Stimulated activated CD8-positive, alpha-beta memory T cell treated with anti-CD3 and anti-CD28 coated beads, Interleukin-15, amount 100 ng/mL, for 48 hours (primary cell): ENCODE measurements around the gene HOXB13.
"Not testable (repeated sequence)": the region's sequence is repeated elsewhere in the genome, so short reads cannot be mapped to it uniquely, and the experiment has no call there.

Experiments used
- DNase-seq, 2 donors: peaks; one replicate each; pipeline ENCODE4 v3.0.0-alpha.2; 2020; ENCODE audit warnings: low read depth in 2 of 2

HOXB13 gene

DNA sequence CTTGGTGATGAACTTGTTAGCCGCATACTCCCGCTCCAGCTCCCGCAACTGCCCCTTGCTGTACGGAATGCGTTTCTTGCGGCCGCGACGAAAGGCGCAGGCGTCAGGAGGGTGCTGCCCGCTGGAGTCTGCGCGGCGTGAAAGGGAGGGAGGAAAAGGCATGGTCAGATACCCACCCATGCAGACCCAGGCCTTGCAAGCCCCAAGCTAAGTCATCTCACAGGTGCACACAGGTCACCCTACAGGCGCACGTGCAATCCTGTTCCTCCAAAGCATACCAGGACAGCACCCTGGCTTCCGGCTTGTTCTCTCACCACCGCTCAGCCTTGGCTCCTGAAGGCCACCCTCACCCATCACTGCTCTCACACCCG, 1.6 kb downstream of the HOXB13 start:
- DNase-seq, result no peak

- DNase-seq, result no peak
Measured at GRCh38 chr17:48726114-48726915, 2.2 kb downstream of the HOXB13 start.

DNA sequence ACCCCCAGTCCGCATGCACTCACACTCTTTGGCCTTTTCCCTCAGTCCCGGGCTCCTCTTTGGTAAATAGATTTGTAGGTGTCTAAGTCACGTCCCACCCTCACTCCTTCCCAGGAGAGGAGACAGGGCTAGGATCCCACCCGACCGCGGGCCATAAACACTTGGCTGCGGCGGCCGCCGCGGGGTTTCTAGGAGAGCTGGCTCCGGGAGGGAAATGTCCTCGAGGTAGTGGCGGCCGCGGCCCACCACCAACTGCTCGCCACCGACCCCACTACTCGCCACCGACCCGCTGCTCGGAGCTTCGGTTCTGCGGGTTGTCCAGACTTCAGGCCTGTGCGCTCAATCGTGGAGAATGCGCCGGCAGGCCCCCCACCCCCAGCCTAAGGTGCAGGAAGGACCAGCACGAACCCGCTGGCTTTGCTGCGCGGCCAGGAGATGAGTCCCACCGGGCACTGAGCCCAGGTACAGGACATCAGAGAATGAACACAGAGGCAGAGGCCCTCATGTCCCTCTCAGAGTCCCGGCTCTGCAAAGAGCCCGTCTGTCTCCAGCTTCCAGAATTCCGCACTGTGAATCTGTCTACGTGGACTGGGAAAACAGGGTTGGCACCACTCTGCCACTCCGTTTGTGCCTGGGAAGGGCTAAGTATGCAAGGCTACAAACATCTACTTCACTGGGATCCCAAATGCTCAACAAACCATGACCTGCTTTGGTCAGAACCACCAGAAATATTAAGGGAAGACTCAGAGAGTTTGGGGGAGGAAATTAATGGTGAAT, 3.1 kb downstream of the HOXB13 start:
- DNase-seq, result no peak

DNA sequence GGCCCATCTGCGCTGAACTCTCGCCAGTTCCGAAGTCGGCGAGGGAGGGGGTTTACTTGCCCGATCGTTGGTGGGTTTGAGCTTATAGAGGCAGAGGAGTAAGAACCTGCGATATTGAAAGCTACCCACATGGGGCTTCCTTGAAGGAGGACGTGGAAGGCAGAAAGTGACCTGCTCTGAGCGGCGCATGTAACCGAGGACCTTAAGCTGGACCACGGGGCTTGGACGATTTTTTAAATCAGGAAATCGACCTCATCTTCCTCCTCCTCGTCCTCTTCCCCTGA, 3.6 kb downstream of the HOXB13 start:
- no peak for DNase-seq

GRCh38 chr17:48724251-48725003, 4.1 kb downstream of the HOXB13 start:
- DNase-seq, result peak; percentile 58 to 61

GRCh38 chr17:48723423-48724250, 4.9 kb downstream of the HOXB13 start:
- no peak for DNase-seq

DNA sequence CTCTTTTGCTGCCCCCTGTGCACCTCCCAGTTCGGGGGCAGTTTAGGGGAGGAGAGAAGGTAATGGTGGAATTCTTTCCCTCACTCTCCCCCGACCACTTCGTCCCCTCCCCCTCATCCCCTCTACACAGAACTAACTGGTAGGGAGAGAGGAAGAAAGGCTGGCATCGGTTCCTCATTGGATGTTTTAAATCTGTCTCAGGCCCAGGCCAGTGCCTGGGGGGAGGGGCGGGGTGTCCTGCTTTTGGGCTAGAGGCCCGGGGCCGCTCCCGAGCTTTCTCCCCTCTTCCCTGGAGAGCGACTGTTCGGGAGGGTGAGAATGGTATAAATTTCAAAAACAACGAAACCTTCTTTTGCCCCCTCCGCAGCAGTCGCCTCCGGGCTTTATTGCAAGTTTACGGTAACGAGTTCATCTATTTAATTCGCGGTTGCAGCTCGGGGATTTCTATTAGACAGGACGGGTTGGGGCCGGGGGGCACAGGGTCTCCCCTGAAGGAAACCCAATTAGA, 5.6 kb downstream of the HOXB13 start, which contains the start of gene PRAC2:
PRAC2 (plus strand) TSS at position 271 of the 508 bp plus-strand sequence. CDS start 1,226 bp downstream, outside the sequence.
- DNase-seq, result no peak

- no peak for DNase-seq
Measured at GRCh38 chr17:48722201-48722907, 6.2 kb downstream of the HOXB13 start, which contains the start of gene PRAC1. PRAC1 (minus strand) TSS chr17:48722518; CDS start chr17:48722392, 126 bp downstream.

- no peak for DNase-seq
Measured at GRCh38 chr17:48721009-48721402, 7.5 kb downstream of the HOXB13 start.

DNA sequence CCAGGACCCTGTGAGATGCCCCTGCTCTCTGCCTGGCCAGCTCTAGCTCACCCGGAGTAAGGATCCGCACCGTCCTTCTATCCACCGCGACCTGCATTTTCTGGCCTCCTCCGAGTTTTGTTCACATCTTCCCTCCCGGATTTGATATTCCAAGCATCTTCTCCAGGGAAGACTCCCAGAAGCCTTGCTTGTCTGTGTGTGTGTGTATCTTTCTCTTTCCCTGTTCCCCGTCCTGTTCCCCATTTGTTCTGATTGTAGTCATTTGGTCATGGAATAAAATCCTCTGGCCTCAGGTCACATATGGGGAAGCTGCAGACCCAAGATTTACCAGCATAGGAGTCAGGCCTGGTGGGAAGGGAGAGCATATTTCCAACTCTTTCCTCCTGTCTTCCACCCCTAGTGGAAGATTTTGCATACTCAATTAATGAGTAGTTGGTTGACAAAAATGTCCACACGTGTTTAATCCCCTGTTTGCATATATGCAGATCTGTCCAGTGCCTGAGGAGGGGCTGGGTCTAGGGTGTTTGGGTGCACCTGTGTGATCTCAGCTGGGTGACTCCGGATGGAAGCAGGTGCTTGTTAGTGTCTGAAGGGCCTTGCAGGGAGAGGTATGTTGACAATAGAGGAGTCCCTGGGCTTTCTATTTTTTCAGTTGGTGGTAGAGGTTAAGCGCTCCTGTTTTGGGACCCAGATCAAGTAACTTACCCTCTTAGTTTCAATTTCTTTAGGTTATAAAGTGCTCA, 8.1 kb downstream of the HOXB13 start:
- DNase-seq, result no peak

- DNase-seq, result no peak
Measured at GRCh38 chr17:48719642-48720265, 8.8 kb downstream of the HOXB13 start.

- no peak for DNase-seq
Measured at GRCh38 chr17:48718761-48719641, 9.5 kb downstream of the HOXB13 start.

GRCh38 chr17:48718227-48718760, 10.3 kb downstream of the HOXB13 start:
- DNase-seq, result no peak

DNA sequence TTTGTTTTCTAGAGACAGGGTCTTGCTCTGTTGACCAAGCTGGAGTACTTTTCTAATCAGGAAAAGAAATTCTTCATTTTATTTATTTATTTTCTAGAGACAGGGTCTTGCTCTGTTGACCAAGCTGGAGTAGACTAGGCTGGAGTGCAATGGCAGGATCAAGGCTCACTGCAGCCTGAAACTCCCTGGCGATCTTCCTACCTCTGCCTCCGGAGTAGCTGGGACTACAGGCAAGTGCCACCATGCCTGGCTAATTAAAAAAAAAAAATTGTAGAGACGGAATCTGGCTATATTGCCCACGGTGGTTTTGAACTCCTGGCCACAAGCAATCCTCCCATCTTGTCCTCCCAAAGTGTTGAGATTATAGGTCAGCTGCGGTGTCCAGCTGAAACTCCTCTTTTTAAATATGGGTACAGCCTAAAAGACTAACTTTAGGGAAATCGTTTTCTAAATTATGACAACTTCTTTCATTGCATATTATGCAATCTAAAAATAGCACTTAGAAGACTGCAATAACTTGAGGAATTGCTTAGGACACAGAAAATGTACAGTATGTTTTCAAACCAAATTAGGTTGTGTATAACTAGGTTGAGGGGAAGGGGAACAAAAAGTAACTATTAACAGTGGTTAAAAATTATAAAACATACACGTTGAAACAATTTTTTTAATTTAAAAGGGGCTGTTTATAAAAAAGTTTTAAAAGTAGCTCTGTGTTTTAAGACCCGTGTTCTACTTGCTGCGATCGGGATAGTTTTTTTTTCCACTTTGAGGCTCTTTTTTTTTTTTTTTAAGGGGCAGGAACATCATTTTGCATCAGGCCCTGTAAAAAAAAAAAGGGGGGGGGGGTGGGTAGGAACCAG, 11.0 kb downstream of the HOXB13 start:
- DNase-seq, result no peak

DNA sequence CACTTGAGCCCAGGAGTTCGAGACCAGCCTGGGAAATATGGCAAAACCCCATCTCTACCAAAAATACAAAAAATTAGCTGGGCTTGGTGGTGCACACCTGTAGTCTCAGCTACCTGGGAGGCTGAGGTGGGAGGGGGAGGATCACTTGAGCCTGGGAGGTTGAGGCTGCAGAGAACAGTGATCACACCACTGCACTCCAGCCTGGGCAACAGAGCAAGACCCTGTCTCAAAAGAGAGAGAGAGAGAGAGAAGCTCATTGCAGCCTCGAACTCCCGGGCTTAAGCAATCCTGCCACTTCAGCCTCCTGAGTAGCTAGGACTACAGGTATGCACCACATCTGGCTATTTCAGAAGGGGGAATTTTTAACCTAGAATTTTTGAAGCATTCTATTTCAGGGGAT, 12.0 kb downstream of the HOXB13 start:
- not testable (repeated sequence) for DNase-seq

DNA sequence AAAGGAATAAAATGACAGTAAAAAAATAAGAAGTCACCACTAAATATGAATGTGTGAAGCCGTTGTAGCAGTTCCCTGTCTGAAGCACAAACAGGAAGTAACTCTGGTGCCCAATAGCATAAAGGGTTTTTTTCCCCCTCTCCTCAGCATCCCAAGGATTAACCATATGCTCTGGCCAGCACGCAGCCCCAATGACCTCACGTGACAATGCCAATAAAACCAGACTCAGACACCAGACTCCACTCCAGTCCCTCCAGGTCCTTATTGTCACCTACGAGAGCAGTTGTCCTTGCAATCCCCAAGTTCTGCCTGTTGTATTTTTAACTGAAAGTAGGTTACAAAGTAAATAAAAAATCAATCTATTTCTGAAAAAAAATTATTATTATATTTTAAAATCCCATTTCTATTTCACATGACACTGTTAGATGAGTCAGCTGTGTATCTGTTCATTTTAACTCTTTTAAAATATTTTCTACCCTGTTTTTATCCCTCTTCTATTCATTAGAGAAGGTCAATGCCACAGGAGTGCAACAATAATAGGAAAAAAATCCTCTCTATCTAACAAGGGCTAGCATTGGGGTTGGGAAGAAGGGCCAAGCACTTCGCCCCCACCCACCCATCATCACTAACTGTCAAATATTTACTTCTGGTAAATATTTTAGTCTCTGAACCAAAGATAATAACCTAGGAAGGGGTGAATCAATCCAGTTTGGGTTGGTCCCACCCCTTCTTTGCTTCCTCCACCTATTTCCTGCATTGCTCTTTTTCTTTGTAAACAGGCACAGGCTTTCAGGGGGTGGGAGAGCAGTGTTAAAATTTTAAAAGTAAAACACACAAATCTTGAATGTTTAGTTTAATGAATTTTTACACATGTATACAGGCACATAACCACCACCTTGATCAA, 12.8 kb downstream of the HOXB13 start:
- no peak for DNase-seq
